ENCODE results near the gene PLIN3.

DNA sequence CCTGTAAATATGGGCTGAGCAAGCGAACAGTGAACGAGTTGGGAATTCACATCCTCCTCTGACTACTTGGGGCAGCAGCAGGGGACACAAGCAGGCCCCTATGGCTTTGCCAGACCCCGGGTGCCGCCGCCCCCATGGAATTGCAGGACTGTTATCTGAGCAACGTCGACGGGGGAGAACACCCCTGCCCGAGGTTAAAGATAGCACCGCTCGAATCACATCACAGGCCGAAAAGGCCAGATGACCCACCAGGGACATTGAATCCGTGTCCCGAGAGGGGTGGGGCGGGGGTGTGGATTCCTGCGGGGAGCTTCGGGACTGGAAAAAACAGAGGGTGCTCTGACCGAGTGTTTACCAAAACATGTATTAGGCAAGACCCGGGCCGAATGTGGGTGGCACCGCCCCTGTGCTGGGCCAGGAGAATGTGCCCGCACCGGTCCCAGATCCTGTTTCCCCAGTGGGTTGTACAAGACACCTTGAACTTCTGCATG lies 66.8 kb downstream of the PLIN3 start:
- no peak for TF ChIP-seq EP300 (IDR thresholded peaks at IDR 0.05)
- TF ChIP-seq, protein P1, sequence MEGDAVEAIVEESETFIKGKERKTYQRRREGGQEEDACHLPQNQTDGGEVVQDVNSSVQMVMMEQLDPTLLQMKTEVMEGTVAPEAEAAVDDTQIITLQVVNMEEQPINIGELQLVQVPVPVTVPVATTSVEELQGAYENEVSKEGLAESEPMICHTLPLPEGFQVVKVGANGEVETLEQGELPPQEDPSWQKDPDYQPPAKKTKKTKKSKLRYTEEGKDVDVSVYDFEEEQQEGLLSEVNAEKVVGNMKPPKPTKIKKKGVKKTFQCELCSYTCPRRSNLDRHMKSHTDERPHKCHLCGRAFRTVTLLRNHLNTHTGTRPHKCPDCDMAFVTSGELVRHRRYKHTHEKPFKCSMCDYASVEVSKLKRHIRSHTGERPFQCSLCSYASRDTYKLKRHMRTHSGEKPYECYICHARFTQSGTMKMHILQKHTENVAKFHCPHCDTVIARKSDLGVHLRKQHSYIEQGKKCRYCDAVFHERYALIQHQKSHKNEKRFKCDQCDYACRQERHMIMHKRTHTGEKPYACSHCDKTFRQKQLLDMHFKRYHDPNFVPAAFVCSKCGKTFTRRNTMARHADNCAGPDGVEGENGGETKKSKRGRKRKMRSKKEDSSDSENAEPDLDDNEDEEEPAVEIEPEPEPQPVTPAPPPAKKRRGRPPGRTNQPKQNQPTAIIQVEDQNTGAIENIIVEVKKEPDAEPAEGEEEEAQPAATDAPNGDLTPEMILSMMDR (IDR thresholded peaks at IDR 0.05): no peak
- TF ChIP-seq POLR2A (IDR thresholded peaks at IDR 0.05): no peak
